Stimulated activated CD8-positive, alpha-beta memory T cell treated with anti-CD3 and anti-CD28 coated beads, Interleukin-4, amount 100 ng/mL, for 24 hours (primary cell): Measurements from ENCODE around the gene EFL1.

ENCODE experiments used
- DNase-seq: peaks from one replicate; pipeline ENCODE4 v3.0.0-alpha.2; 2020; ENCODE audit warnings: low read depth

Gene EFL1

DNA sequence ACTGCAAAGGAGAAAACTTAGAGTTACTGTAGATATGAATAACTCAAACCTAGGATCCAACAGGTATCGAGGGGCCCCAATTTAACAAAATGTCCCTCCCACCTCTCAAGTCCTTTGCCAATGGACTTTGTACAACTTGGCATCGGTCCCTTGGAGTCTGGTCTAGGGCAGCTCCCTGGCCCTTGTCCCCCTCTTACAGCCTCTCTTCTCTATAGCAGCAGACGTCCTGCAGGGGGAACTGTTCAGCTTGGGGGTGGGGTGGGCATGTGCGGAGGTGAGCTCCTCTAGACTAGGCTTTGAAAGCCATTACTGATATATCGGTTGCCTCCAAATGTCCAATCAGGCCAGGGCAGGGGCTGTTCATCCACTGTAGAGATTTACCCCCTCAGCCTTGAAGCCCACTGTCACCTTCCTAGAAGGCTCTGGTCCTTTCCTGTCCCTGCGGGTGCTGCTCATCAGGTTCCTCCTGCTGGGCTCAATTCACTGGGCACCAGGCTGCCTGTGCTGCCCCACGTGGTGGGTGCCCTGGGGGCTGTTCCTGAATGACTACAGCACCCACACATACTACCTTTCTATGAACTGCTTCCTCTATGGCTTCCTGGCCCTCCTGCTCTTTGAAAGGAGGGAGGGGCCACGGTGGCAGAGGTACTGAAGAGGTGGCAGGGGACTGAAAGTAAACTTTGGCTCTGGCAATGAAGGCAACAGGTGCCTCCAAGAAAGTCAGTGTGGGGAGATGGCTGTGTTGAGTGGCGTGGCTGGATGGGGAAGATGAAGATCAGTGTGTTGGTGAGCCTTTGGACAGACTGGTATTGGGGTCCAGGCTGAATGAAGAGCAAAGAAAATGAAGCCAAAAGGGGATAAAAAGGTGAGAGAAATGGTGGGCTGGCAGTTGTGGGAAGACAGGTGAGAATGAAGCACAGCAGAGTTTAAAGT, 137.9 kb downstream of the EFL1 start:
- DNase-seq: no peak

DNA sequence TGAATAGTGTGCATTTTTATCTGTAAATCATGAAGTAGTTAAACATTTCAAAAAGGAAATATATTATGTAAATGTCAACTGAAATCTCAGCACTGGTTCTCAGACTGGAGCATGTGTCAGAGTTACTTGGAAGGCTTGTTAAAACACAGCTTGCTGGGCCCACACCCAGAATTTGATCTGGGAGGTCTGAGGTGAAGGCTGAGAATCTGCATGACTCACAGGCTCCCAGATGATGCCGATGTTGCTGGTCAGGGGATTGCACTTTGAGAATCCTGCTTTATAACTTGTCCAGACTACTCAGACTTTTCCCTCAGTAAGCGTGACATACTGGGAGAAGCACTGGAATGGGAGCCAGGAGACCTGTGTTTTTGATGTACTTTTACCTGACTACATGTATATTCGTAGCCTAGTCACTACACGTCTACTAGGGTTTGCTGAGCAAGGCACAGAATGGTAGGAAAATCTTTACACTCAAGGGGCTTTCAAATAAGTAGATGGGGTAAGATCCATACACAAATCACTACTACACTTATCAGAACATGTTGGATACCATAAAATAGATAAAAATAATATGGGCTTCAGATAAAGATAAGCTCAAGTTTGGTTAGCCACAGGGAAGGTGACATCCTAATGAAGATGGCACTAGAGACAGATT, 139.7 kb downstream of the EFL1 start:
- DNase-seq: no peak

GRCh38 chr15:82118040-82118439, 144.5 kb downstream of the EFL1 start:
- DNase-seq: no peak

DNA sequence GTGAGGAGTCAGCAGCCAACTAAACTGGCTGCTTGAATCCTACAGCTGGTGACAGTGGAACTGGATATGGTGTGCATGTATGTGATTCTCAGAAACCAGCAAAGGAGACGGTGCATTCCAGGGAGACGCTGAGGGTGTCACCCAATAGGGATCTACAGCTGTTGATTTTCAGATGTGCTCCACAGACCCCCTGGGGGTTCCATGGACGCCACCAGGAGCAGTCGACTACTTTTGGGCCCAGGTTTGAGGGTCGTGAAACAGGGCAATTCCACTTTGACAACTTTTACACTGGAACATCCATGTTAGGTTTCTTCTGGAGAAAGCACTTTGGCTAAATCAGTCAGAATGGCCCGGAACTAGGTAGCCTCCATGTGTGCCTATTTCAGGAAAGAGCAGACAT, 145.2 kb downstream of the EFL1 start:
- DNase-seq: no peak

DNA sequence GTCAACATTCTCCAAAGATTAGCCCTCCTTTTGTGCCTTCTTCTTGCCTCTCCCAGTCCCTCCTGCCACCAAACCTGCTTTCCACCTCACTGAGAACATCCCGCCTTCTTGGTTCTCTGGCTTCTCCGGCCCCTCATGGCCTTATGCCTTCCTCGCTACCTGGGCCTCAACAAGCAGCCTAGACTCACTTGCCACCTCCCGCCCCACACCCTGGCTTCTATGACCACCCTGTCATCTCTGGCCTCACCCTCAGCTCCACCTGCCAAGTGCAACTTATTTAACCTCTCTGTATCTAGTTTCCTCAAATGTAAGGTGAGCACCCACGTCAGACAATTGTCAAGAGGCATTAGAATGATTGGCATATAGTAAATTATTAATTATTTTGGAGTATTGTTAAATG, 147.9 kb downstream of the EFL1 start:
- no peak for DNase-seq

DNA sequence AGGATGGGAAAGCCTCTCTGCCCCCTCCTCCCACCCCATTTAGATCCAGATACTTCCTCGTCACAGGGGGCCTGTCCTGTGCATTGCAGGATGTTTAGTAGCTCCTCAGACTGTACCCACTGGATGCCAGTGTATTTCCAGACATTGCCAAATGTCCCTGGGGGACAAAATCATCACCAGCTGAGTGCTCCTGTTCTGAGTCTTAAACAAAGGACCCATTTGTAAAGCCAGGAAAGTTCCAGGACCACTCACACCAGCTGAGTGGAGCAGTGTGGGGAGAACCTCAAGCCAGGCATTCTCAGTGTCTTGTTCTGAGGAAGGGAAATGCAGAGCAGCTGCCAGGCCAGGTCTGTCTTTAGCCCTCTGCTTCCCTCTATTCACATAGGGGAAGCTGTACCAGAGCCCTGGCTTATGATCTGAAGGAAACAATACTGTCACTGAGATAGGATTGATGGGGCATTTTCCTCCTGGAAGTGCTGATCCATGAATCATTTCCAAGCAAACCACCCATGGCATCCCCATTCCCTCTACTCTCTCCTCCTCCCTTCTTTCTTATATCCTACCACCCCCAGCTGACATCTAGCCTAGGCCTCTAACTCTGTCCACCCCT, 149.3 kb downstream of the EFL1 start:
- no peak for DNase-seq

DNA sequence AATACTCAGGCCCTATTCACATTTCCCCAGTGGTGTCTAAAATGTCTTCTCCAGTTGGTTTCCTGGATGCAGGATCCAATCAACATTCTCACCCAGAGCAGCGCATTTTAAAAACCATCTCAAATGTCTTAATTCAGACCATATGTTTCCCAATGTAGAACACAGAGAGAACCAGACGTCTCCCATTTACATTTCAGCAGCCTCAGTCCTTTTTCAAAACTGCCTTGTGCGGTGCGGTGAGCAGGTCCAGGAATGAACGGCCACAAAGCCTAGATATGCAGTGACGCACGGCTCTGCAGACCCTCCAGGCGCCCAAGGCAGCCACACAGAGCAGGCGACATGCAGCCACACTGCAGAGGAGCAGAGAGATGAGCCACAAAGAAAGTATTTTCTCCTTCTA, 150.6 kb downstream of the EFL1 start:
- no peak for DNase-seq

GRCh38 chr15:82110144-82110543, 152.4 kb downstream of the EFL1 start:
- no peak for DNase-seq

DNA sequence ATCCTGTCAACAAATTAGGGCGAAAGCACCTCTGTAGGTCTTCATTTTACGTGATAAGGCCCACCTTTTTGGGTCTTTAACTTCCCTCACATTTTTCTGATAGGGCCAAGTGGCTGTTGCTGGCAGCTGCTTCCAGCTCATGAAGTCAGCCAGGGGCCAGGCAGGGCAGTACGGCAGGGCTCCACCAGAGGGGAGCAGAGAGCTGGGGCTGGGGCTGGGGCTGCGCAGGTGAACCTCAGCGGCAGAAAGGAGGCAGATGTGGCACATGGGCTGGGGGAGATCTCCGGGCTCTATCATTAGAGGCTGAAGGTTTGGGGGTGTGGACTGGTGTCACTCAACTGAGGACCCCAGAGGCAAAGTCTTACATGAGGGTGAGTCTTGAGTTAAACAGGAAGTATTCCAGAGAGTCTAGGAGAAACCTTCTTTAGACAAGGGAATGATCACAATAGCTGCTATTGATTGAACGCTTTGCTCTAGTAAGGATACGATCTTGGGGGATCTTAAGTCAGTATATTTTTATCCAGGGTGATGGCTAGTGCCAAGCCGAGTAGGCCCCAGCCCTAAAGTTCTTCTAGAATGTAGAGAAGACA, 153.9 kb downstream of the EFL1 start:
- peak; percentile 51 for DNase-seq

- no peak for DNase-seq
Measured at GRCh38 chr15:82106679-82107078, 155.9 kb downstream of the EFL1 start.

GRCh38 chr15:82105451-82106215, 156.9 kb downstream of the EFL1 start:
- no peak for DNase-seq

DNA sequence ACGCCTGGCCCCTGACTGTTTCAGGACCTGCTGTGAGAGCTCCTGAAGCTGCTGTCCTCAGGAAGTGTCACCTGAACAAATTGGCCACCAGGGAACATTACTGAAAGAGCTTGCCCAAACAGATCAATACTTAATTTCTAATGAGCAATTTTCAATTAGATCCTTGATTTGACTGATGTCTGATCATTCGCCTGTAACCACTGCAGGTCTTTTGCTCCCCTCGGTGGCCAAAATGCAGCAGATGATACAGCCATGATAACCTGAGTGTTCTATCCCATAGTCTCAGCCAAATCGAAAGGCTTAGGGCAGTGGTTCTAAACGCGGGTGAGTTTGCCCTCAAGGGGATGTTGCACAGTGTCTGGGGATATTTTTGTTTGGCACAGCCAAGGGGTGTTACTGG, 159.1 kb downstream of the EFL1 start:
- DNase-seq: no peak

DNA sequence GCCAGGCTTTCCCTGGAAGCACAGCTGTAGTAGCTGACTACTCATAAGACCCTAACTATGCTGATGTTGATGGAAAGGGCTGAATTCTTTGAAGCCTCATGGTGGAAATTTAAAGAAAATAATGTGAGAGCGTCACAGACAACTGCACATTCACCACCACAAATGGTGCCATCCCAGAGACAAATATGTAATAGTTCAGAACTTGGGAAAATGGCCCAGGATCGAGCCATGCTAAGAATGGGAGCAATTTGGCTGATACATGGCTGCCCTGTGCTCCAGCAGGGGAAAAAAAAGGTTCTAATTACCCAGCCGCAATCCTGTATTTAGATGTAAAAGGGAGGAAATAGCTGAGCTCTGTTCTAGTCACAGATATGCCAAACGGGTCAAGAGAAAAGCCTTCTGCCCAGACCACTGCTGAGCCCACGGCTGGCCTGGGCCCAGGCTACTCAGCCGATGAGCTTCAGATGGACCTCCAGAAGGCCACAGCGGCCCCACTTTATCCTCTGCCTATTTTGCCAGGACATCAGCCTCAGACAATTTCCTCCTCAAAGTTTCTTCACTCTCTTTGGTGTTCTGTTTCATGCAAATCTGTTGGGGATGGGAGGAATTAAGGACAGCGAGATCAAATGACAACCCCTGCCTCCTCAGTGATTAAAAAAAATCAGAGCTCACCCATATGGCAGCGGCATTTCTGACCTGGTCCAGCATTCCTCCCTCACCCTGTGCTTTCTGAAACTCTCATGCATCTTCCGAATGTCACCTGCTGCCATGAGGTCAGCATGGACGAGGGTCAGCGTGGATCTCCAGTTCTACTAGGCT, 162.2 kb downstream of the EFL1 start:
- DNase-seq: no peak

DNA sequence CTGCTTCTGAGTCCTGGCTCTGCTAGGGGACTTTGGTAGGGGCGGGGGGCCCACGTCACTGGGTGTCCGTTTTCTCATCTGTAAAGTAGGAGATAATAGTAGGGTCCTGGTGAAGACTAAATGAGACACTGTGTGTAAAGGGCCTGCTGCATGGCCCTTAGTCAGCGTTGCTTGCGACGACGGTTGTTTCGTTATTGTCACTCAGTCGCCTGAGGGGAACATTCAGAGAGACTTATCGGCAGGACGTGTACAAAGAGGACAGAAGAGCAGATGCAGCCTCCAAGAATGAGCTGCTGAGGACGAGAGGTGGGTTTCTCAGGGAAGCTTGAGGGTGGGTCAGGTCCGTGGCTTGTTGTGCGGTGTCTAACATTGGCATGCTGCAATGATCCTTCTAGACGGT, 163.9 kb downstream of the EFL1 start:
- DNase-seq: no peak

DNA sequence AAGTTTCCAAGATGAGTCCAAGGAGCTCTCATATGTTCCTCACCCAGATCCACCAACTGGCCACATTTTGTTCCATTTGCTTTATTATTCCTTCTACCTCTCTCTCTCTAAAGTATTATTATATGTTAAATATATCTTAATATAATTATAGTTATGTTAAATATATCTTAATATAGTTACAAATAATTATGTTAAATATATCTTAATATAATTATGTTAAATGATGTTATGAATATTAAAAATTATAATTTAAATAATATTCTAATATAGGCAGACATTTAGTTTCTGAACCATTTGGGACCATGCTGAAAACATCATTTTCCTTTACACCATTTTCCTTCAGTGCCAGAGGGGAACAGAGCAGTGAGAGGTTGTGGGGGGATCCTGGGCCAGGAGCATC, 166.7 kb downstream of the EFL1 start:
- no peak for DNase-seq

DNA sequence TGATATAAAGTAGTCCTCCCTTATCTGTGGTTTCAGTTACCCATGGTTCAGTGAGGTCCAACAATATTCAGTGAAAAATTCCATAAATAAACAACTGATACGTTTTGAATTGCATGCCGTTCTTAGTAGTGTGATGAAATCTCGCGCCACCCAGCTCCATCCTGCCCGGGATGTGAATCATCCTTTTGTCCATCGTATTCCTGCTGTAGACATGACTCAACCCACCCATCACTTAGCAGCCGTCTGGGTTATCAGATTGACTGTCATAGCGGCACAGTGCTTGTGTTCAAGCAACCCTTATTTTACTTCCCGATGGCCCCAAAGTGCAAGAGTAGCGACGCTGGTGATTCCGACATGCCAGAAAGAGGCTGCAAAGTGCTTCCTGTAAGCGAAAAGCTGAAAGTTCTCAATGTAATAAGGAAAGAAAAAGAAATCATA, 168.7 kb downstream of the EFL1 start:
- DNase-seq: no peak

DNA sequence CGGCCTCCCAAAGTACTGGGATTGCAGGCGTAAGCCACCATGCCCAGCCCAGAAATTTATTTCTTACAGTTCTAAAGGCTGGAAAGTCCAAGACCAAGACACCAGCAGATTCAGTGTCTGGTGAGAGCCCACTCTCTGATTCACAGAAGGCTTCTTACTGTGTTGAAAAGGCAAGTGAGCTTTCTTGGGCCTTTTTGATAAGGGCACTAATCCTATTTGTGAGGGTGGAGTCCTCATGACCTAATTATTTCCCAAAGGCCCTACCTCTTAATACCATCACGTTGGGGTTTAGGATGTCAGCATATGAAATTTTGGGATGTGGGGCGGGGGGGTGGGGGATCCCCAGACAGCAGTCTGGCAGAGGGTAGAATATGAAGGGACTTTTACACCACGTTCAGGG, 169.2 kb downstream of the EFL1 start:
- no peak for DNase-seq

GRCh38 chr15:82091636-82092140, 170.8 kb downstream of the EFL1 start:
- no peak for DNase-seq

GRCh38 chr15:82086243-82086995, 176.1 kb downstream of the EFL1 start:
- DNase-seq: no peak
